ENCODE measurements around the gene KDM5B.

DNA sequence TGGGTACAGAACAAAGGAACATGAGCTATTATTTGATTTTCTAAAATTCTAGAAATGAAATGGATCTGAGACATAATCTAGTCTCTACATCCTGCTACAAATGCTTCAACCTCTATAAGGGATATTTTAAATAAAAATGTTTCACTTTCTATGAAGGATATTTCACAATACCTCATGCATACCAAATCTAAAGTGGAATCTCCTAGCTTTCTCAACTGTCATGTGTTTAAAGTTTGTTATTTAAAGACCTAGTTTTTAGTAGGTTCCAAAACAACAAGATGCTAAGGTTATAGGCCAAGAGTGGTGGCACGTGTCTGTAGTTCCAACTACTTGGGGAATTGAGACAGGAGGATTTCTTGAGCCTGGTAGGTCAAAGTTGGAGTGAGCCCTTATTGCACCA lies 47.6 kb downstream of the KDM5B start:
- TF ChIP-seq, protein P1, sequence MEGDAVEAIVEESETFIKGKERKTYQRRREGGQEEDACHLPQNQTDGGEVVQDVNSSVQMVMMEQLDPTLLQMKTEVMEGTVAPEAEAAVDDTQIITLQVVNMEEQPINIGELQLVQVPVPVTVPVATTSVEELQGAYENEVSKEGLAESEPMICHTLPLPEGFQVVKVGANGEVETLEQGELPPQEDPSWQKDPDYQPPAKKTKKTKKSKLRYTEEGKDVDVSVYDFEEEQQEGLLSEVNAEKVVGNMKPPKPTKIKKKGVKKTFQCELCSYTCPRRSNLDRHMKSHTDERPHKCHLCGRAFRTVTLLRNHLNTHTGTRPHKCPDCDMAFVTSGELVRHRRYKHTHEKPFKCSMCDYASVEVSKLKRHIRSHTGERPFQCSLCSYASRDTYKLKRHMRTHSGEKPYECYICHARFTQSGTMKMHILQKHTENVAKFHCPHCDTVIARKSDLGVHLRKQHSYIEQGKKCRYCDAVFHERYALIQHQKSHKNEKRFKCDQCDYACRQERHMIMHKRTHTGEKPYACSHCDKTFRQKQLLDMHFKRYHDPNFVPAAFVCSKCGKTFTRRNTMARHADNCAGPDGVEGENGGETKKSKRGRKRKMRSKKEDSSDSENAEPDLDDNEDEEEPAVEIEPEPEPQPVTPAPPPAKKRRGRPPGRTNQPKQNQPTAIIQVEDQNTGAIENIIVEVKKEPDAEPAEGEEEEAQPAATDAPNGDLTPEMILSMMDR (IDR thresholded peaks at IDR 0.05), result no peak
- no peak for TF ChIP-seq POLR2A (IDR thresholded peaks at IDR 0.05)
